GM19395 (cell line): ENCODE results near the gene CAPZB.

ENCODE experiments used
- ATAC-seq: cut with Tn5 transposase; IDR thresholded peaks from one replicate; pipeline ENCODE4 v1.9.1; 2021; ENCODE audit warnings: mild to moderate bottlenecking, moderate library complexity; ENCODE audit not compliant: unreplicated experiment

CAPZB gene

DNA sequence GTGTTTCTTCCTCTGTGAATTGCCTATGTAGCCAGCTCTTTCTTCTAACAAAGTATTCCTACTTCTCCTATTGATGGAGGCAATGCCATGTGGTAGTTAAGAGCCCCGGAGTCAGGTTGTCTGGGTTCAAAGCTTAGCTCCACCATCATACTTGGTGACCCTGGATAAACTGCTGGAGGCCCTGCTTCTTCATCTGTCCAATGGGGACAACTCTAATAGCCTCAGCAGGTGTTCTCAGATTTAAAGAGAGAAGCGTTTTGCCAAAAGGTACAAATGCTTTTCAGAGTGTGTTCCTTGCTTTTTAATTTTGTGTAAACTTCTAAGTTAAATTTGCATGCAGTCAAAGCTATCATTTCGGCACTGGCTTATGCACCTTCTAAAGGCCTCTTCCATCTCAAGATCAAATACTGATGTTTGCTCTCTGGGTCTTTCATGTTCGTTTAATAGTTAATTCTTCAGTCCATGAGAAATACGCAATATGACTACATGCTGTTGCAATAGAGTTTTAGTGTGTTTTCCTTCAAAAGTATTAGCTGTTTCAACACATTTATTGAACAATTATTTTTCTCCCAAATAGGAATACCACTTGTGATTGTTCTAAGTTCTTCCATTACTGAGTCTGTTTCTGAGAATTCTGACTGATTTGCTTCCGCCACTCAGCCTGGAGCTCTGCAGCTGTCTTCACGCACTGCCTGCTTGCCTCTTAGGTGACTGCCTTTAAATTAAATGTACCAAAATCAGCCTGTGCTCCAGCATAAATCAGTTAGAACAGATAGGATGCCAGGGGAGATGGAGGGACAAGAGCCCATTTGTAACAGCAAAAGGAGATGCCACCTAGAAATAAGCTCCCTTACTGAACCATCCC is 75.6 kb downstream of the CAPZB start:
- ATAC-seq: no peak

DNA sequence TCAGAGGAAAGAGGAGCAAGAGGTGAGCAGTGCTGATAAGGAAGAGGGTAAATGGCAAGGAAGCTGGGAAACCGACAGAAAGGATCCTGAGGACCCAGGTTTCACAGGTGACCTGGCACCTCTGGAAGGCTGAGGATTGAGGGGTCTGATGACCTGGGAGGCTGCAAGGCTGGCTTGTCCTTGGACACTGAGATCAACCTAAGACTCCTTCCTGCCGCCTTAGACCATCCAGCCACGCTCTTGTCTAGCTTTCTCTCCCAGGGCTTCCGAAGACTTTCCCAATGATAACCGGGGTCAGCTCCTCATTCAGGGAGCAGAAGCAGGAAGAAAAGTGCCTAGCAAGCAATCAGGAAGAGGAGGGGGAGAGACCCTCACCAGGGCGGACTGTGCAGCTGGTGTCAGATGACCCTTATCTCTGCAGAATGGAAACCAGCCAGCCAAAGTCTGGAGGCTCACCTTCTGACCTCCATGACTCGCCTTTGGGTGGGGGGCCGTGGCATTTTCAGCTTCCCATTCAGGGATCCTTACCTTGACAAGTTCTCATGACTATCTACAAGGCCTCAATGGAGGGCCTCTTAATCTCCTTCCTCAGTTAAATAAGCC is 77.7 kb downstream of the CAPZB start:
- ATAC-seq: no peak

DNA sequence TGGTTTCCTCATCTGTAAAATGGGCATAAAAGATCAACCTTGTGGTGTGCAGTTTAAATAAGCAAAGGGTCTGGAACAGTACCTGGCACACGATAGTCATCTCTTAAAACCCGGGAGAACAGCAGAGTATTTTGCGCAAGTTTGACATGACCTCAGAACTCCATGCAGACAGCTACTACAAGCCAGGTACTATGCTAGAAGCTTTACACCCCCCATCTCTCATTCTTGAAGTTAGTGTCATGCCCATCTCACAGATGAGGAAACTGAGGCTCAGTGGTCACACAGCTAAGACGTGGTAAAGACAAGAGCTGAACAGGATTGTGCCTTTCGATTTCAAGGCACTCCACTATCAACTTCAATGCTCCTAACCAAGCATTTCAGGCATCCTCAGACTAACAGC is 78.7 kb downstream of the CAPZB start:
- no peak for ATAC-seq

DNA sequence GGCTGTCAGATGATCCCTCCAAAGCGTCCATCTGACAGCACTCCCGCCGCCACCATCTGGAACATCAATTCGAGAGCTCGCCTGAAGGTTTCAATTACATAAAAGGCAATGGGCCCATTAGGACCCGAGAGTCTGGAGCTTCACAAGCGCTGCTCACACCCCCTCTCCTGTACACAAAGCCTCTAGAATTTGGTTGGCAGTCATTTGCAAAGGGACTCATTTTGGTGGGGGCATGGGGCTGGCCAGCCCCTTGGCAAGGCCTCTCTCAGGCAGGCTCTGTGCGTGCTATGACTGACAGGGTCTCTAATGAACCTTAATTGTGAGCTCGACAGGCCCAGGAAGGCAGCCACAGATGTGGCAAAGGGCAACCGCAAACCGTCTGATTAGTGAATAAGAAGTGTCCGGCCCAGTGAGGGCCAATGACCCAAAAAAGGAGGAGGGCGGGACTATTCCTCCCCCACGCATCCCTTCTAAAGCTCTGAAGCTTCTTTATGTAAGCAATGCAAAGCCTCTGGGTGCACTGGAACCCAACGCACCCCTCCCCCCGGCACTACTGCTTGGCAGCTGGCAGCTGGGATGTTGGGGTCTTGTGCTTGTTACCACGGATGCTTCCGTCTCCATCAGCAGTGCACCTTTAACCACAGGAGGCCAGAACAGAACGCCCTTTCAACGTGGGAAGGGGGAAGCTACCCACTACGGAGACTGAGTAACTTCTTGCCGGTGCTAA is 79.4 kb downstream of the CAPZB start:
- ATAC-seq: no peak

DNA sequence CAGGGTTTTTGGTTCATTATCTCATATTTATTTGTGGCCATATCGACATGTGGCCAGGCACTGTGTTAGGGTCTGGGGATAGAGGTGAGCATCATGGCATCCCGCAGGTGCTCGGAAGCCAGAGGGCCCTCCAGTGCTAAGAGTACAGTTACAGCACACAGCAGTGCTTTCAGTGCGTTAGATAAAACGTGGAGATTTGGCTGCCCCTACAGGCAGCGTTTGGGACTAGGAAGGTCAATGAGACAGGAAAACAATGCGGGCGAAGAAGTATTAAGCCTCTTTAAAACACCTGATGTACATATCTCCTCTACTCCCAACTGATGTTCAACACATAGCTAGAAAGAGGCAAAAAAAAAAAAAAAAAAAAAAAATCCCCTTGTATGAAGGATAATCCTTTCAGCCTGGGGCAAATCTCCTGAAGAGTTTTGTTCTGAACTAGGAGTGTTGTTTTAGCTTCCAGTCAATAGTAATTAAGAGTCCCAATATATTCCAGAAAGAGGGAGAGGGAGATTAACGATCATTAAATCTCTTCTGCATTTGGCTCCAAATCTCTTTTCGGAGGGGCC is 80.1 kb downstream of the CAPZB start:
- no peak for ATAC-seq

DNA sequence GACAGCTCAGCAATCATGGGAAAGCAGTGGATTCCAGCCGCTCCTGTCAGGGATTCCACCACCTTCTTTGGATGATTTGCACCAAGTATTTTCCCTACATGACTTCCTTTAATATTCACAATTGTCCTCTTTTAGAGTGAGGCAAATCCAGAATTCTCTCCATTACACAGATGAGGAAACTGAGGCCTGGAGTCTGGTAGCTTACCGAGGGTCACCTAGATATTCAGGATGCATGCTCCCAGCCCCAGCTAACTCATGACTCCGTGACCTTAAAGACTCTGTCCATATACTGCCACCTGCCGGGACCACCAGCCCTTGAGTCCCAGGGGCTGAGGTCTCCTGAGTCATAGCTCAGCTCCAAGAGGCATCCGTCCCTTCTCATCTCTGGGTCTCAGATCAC is 80.6 kb downstream of the CAPZB start:
- ATAC-seq: no peak

DNA sequence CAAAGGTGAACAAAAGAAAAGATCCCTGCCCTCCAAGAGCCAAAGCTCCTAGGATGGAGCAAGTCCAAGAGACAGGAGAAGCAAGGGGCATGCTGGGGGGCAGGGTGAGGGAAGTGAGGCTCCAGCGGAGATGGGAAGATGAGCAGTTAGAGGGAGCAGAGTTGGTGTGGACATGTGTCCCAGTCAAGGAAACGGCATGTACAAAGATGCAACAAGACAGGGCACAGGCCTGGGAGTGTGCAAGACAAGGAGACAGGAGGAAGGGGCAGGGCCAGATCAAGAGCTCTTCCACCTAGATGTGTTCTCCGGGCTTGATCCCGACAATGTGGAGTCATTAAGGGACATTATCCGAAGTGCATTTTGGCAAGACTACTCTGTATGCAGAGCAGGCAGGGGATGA is 82.1 kb downstream of the CAPZB start:
- no peak for ATAC-seq

DNA sequence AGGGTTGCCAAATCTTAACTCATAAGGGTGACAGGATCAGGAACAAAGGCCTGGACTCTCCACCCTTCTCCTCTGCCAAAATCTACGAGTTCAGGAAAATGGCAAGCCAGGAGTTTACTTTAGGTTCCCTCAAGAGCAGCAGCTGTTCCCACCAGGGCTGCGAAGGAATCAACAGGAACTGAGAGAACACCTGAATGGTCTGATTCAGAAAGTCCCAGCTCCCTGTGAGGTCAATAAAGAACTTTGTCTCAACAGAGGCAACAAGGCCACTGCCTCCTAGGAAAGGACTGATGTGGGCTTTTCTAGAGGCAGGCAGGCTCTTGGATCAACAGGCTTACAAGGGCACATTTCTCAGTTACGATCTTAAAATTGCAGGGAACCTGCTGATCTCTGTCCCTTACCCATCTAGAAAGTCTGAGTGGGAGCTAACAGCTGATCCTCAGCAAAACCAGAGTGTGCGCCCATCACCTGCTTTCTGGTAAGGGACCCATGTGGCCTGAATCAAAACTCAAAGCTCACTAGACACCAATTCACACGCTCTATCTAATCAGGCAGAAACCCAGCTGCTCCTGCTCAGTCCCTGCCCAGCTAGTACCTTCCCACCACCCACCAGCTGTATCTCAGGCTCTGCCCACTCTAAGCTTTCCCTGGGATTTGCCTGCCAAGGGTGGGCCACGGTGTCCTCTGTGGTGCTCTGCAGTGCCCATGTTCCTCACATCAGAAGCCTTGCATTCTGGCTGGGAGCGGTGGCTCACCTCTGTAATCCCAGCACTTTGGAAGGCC is 83.1 kb downstream of the CAPZB start:
- no peak for ATAC-seq

DNA sequence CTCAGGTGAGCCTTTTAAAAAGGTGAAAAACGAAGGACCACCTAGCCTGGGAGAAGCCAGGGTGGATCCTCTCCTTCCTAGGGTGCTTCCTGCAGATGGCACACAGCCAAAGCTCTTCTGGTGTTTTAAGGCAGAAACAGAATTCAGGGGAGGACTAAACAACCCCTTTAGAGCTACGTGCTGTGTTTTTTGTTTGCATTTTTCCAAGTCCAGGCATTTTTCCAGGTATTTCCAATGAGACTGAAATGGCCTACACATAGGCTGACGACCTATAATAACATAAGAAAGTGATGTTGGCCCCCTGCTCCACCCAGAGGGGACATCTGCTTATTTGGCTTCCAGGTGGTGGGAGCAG is 83.8 kb downstream of the CAPZB start:
- ATAC-seq: no peak

DNA sequence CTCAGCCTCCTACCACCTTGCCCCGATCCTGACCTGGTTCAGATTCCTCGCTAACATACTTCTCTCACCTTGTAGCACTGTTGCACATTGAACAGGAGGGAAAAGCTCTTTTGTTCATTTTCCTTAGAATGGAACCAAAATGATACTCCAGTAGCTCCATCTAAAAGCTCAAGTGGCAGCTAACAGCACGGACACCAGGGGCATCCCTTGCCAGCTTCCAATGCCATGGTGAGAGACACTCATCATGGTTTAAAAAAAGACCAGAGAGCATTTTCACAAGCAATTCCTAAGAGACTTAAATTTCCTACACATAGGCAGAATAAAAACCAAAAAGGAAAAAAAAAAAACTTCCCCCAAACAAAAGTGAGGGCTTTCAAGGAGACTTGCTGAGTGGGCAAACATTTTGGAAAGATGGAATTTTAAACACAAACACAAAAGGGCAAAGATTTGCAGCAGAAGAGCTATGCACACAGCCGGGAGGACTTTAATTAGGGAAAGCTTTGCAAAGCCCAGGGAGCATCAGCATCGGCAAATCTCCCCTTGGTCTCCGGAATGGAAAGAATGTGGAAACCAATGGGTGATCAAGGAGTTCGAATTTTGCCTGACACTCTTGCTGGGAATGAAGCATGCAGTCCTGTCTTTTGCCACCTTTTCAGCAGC is 84.3 kb downstream of the CAPZB start:
- no peak for ATAC-seq

DNA sequence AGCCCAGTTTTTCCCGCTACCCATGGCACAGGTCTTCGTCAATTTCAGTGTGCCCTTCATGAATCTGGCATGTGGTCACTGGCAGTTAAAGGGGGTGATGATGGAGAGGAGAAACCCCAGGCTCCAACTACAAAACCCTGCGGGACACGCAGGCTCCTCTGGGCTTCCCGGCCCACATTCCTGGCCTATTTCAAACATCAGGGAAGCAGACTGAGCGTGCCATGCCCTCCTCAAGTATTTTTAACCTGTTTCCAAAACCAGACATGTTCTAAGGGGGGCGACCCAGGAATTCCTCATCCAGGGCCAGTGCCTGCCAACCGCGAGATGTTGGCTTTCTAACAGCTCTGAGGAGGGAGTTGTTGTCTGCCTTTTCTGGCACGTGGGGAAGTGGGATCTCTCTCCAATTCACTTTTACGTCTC is 85.1 kb downstream of the CAPZB start:
- no peak for ATAC-seq

DNA sequence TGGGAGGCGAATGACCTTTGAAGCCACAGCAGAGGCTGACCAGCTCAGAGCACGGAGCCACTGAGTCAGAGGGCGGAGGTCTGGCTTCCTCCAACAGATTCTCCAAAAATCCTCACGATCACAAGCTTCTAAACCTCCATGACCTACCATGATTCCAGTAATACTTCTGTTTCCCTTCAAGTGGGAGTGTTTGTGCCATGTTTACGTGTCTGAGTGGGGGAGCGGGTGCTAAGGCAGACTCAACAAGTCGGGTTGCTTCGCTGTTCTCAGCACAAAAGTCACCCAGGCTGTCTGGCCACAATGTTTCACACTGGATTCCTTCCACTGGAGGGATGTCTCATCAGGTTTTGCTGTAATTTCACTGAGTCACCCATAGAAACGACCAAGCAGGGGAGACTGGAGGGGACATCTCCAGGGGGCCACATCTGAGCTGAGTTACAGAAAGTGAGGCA is 87.0 kb downstream of the CAPZB start:
- ATAC-seq: no peak

DNA sequence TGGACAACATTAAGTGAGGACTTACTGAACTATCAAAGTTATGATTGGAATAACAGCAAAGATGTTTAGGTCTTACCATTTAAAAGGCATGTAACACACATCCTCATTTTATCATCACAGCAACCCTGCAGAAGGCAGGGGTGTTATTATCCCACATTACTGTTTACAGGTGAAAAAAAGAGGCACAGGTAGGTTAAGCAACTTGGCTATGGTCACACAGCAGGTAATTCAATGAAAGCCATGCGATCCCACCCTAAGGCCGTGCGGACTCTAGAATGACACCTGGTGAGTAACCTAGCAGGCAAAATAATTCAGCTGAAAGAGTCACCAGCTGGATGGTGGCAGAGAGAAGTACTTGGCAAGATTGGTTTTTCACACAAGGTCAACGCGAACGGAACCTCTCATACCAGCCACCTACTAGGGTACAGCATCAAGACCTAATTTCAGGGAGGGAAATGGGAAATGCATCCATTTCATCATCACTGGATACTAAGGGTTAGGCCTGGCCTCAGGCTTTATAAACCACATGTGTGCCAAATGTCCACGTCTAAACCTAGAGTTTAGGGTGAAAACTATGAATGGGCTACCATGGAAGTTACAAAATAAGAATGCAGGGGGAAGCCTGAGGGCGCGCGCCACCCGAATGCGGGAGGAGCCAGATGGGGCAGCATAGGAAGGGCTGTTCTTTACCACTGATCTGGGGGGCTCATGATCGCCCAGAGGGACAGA is 88.0 kb downstream of the CAPZB start:
- ATAC-seq: no peak

DNA sequence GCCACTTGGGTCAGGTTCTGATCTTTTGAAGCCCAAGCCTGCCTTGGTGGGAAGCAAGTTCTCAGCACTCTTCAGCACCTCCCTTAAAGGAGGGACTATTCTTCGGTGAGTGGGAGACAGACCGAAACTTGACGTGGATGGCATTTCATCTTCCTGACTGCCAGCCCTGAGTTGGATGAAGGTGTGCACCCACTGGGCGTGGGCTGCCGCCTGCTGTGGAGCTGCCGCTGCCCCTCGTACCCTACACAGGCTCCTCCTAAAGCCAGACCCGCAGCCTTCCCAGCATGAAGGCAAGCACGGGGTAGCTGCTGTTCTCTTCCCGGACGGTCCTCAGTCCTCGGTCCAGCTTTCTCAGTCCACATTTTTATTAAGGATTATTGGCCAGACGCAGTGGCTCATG is 89.1 kb downstream of the CAPZB start:
- no peak for ATAC-seq

DNA sequence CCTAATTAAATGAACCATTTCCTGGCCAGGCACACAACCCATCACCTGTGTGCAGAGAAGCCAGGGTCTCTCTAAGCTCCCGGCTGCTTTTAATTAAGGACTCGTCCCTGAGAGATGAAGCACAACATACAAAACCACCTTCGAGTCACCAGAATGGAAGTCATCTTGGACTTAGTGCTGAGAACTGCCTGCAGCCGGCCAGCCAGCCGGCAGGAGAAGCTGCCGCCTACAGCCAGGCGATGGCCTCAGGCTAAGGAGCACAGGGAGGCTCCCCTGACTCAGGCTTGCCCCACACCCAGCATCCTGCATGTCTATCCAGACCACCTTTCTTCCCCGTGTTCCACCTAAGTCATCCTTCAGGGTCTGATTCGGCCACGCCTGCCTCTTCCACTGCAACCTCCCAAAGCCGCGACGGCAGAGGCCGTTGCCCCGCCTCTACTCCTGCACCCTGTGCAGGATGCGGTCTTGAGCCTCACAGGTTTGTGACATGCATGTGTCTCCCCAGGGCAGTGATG is 89.6 kb downstream of the CAPZB start:
- no peak for ATAC-seq

DNA sequence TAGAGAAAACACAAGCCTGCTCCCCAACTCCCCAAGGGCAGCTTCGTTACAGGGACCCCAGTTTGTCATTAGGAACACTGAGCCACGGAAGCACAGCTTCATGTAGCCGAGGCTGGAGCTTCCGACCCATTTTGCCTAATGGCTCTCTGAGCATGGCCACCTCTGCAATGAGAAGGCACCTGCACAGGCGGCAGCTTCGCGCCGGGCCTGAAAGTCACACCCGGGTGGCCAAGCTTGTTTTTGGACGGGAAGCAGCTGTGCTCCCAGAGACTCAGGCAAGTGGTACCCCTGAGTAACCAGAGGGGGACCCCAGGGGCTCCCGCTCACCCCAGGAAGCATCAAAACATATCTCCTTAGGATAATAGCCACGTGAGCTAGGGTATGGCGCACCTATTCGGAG is 92.3 kb downstream of the CAPZB start:
- no peak for ATAC-seq

DNA sequence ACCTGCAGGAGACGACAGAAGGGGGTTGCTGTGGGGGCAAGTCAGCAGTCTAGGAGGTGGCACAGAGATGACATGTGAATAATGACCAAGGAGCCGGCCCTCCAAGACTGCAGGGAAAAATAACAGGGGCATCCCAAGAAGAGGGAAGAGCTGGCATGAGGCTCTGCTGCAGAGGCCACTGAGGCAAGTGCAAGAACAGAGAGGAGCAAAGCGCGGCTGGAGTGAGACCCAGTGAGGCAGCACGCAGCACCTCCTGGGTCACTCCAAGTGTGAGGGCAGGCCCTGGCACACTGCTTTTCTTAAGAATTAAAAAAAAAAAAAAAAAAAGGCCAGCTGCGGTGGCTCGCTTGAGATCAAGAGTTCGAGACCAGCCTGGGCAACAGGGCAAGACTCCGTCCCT is 93.1 kb downstream of the CAPZB start:
- no peak for ATAC-seq

DNA sequence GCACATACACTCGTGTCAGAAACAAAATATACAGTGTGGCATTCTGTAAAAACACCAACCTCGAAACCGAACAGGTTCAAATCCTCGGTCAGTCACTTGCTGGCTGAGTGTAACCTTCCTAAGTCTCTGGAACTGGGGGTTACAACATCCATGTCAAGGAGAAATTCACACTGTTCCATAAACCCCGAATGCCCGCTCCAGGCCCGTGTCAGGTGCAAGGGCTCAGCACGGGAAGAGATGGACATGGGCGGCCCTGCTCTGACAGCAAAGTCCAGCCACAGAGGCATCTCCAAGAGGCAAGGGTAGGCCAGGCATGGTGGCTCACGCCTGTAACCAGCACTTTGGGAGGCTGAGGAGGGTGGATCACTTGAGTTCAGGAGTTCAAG is 93.8 kb downstream of the CAPZB start:
- ATAC-seq: no peak

DNA sequence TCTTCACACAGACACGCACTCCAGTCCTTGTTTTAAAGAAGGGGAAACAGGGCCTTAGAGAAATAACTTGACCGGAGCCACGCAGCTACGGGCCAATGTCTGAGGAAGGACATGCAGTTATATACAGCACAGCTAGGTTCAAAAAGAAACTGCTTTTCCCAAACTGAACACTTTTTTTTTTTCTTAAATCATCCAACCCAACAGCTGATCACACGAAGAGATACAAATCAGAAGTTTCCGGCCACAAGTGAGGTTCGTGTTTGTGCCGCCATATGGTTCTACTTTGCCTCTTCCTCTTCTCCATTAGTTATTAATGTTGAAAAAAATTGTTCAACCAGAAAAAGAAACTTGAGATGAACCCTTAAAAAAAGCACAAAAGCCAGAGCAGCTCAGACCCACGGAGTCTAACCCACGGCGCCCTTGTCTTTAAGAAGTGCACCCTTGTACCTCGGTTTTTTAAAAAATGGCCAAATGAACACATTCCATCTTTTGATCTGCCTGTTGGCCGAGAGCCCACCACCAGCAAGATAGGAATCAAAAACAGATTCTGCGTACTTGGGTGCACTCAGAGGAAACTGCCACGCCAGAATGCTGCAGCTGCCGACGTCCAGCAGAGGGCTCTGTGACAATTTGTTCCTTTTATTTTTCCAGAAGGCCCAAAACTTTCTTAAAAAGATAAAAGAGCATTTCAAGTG is 94.3 kb downstream of the CAPZB start:
- peak; percentile 72 for ATAC-seq
